Limb (tissue), 2 donors: ENCODE measurements around the gene CACNB2.
"Not testable (repeated sequence)": the region's sequence is repeated elsewhere in the genome, so short reads cannot be mapped to it uniquely, and the experiment has no call there.

Source experiments
- DNase-seq, 2 donors: peaks; one replicate each; pipeline ENCODE4 v3.0.0-alpha.2; 2016; ENCODE audit errors: extremely low spot score in 2 of 2

The CACNB2 gene

DNA sequence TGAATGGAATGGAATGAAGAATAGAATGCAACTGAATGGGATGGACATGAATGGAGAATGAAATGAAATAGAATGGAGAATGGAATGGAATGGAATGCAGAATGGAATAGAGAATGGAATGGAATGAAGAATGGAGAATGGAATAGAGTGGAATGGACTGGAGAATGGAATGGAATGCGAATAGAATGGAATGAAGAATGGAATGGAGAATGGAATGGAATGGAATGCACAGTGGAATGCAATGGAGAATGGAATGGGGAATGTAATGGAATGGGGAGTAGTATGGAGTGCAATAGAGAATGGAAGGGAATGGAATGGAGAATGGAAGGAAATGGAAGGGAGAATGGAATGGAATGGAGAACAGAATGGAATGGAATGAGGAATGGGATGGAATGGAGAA, 417.7 kb downstream of the CACNB2 start:
- no peak for DNase-seq

DNA sequence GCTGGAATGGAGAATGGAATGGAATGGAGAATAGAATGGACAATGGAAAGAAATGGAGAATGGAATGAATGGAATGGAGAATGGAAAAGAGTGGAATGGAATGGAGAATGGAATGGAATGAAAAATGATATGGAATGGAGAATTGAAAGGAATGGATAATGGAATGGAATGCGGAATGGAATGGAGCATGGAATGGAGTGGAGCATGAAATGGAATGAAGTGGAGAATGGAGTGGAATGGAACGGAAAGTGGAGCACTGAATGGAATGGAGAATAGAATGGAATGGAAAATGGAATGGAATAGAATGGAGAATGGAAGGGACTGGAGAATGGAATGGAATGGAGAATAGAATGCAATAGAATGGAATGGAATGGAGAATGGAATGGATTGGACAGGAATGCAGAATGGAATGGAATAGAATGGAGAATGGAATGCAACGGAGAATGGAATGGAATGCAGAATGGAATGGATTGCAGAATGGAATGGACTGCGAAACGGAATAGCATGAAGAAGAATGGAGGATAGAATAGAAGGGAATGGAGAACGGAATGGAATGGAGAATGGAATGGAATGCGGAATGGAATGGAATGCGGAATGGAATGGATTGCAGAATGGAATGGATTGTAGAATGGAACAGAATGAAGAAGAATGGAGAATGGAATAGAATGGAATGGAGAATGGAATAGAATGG, 421.8 kb downstream of the CACNB2 start:
- no peak for DNase-seq

DNA sequence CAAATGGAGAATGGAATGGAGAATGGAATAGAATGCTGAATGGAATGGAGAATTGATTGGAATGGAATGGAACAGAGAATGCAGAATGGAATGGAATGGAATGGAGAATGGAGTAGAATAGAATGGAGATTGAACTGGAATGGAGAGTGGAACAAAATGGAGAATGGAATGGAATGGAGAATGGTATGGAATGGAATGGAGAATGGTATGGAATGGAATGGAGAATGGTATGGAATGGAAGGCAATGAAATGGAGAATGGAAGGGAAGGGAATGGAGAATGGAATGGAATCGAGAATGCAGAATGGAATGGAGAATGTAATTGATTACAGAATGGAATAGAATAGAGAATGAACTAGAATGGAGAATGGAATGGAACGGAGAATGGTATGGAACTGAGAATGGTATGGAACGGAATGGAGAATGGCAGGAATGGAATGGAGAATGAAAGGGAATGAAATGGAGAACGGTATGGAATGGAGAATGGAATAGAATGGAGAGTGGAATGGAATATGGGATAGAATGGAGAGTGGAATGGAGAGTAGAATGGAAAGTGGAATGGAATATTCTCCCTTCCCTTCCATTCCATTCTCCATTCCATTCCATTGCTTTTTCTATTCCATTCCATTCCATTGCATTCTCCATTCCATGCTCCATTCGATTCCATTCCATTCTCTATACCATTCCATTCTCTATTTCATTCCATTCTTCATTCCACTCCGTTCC, 422.9 kb downstream of the CACNB2 start:
- DNase-seq, result no peak

DNA sequence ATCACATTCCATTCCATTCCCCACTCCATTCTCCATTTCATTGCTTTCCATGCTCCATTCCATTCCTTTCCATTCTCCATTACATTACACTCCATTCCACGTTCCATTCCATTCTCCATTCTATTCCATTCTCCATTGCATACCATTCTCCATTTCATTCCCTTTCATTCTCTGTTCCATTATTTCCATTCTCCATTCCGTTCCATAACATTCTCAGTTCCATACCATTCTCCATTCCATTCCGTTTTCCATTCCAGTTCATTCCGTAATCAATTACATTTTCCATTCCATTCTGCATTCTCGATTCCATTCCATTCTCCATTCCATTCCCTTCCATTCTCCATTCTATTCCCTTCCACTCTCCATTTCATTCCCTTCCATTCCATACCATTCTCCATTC, 424.8 kb downstream of the CACNB2 start:
- DNase-seq, result no peak

DNA sequence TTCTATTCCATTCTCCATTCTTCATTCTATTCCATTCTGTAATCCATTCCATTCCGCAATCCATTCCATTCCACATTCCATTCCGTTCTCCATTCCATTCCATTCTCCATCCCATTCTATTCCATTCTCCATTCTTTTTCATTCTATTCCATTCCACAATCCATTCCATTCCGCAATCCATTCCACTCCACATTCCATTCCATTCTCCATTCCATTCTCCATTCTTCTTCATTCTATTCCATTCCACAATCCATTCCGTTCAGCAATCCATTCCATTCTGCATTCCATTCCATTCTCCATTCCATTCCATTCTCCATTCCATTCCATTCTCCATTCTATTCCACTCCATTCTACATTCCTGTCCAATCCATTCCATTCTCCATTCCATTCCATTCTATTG, 426.0 kb downstream of the CACNB2 start:
- no peak for DNase-seq

DNA sequence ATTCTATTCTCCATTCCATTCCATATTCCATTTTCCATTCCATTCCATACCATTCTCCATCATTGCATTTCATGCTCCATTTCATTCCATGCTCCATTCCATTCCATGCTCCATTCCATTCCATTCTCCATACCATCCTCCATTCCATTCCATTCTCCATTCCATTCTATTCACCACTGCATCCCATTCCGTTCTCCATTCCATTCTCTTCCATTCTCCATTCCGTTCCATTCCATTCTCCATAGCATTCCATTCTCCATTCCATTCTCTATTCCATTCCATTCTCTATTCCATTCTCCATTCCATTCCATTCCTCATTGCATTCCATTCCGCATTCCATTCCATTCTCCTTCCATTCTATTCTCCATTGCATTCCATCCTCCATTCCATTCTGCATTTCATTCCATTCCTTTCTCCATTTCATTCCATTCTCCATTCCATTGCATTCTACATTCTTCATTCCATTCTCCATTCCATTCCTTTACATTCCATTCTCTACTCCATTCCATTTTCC, 427.2 kb downstream of the CACNB2 start:
- DNase-seq, result no peak

DNA sequence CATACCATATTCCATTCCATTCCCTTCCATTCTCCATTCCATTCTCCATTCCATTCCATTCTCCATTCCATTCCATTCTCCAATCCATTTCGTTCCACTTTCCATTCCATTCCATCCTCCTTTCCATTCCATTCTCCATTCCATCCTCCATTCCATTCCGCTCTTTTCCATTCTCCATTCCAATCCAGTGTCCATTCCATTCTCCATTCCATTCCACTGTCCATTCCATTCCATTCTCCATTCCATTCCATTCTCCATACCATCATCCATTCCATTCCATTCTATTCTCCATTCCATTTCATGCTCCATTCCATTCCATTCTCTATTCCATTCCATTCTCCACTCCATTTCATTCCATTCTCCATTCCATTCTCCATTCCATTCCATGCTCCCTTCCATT, 430.2 kb downstream of the CACNB2 start:
- DNase-seq, result not testable (repeated sequence)

DNA sequence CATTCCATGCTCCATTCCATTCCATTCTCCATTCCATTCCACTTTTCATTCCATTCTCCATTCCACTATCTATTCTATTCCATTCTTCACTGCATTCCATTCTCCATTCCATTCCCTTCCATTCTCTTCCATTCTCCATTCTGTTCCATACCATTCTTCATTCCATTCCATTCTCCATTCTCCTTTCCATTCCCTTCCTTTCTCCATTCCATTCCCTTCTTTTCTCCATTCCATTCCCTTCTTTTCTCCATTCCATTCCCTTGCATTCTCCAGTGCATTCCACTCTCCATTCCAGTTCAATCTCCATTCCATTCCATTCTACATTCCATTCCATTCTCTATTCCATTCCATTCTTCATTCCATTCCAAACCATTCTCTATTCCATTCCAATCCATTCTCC, 430.9 kb downstream of the CACNB2 start:
- no peak for DNase-seq

DNA sequence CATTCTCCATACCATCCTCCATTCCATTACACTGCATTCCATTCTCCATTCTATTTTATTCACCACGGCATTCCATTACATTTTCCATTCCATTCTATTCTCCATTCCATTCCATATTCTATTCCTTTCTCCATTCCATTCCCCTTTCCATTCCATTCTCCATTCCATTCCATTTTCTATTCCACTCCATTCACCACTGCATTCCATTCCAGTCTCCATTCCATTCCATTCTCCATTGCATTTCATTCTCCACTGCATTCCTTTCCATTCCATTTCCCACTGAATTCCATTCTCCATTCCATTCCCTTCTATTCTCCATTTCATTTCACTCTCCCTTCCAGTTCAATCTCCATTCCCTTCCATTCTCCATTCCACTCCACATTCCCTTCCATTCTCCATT, 431.6 kb downstream of the CACNB2 start:
- no peak for DNase-seq

DNA sequence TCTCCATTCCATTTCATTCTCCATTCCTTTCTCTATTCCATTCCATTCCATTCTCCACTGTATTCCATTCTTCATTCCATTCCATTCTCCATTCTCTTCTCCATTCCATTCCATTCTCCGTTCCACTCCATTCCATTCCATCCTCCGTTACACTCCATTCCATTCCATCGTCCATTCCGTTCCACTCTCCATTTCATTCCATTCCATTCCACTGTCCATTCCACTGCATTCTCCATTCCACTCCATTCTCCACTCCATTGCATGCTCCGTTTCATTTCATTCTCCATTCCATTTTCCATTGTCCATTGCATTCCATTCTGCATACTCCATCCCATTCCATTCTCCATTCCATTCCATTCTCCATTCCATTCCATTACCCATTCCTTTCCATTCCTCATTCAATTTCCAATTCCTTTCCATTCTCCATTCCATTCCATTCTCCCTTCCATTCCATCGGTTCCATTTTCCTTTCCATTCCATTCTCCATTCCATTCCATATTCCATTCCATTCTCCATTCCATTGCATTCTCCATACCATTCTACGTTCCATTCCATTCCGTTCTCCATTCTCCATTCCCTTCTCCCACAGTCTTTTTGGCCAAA, 432.8 kb downstream of the CACNB2 start:
- no peak for DNase-seq

DNA sequence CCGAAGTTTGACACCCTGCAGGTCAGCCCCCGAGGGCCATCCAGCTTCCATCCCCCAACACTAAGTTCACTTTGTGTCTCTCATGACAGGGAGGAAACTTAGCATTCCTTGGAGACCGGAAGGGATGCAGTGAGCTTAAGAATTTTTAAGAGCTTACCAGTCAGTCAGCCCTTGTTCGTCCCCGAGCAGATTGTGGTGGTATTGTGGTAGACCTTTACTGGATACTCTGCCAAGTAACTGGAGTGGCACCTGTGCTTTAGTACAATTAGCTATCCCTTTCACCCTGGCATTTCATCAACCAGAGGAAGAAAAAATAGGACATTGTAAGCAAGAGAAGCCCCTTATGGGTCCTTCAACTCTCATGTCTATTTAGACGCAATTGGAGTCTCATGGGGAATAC, 436.4 kb downstream of the CACNB2 start:
- DNase-seq, result no peak

DNA sequence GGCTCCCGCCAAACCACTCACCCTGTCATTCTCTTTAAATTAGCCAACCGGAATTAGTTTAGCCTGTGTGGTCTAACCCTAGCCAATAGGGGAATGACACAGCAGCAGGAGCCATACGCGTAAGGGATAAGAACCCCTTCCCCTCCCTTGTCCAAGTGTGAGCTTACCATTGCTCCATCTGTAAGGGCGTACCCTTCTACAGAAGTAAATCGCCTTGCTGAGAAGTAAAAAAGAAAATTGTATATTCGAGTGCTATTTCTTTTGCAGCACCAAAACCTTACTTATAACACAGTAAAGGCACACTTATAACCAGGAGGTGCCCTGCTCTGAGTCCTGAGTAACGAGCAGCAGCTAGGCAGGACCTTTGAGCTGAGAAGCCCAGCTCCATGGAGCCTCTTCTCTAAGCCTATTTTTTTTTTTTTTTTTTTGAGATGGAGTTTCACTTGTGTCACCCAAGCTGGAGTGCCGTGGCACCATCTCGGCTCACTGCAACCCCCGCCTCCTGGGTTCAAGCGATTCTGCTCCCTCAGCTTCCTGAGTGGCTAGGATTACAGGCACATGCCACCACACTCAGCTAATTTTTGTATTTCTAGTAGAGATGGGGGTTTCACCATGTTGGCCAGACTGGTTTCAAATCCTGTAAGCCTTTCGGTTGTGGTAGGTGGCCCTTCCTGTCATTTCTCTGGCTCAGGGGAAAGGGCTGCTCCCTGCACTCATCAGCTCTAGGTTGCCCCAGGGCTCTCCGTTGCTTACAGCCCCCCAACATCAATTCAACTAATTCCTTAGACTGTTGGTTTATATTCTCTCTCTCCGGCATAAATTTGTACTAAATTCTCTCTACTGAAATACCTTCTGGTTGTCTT, 437.8 kb downstream of the CACNB2 start:
- no peak for DNase-seq

DNA sequence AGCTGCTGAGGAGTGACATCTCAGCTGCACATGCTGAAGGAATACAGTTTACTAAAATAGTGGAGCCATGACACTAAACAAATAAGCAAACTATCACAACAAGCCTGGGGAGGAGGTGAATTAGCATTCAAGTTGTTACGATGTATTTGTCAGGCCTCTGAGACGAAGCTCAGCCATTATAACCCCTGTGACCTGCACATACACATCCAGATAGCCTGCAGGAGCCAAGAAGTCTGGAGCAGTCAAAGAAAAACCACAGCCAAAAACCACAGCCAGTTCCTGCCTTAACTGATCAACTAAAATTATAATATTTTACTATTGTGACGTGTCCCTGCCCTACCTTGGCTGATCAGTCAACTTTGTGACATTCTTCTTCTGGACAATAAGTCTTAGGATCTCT, 442.6 kb downstream of the CACNB2 start:
- no peak for DNase-seq

DNA sequence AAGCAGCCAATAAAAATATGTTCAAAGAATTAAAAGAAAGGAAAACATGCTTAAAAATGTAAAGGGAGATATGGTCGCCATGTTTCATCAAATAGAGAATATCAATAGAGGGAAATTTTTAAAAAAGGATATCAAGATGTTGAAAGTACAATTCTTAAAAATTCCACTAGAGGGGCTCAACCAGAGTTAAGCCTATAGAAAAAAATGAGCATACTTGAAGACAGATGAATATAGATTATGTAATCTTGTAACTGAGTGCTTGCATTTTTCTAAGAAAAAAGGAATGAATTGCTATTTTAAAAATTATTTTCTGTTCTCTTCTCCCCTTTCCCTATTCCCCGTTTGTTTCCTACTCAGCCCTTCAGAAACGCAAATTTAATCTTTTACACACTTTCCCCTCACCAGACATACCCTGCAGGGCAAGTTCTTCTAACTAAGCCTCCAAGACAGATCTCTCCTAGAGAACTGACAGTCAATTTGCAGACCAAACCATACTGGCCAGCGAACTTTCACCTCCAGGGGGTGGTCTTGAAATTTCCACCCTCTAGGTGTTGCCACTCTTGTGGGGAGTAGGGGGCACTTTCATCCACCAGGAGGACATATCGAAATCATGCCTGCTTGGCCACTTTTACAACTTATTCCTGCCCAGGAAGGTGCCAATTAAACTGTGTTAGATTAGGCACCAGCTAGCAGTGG, 443.5 kb downstream of the CACNB2 start:
- no peak for DNase-seq

DNA sequence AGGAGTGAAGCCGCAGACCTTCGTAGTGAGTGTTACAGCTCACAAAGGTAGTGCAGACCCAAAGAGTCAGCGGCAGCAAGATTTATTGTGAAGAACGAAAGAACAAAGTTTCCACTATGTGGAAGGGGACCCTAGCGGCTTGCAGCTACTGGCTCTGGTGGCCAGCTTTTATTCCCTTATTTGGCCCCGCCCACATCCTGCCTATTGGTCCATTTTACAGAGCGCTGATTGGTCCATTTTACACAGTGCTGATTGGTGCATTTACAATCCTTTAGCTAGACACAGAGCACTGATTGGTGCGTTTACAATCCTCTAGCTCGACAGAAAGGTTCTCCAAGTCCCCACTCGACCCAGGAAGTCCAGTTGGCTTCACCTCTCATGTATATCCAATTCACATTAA, 446.4 kb downstream of the CACNB2 start:
- DNase-seq, result not testable (repeated sequence)

DNA sequence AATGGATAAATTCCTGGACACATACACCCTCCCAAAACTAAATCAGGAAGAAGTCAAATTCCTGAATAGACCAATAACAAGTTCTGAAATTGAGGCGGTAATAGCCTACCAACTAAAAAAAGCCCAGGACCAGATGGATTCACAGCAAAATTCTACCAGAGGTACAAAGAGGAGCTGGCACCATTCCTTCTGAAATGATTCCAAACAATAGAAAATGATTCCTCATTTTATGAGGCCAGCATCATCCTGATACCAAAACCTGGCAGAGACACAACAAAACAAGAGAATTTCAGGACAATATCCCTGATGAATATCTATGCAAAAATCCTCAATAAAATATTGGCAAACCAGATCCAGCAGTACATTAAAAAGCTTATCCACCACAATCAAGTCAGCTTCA, 450.9 kb downstream of the CACNB2 start:
- not testable (repeated sequence) for DNase-seq
